NCI-H2227 (cell line): ENCODE data around the gene CD276.
"Not testable (repeated sequence)": the region's sequence is repeated elsewhere in the genome, so short reads cannot be mapped to it uniquely, and the experiment has no call there.

Experiments used
- DNase-seq: peaks from one replicate; lab custom pipeline; 2025; ENCODE audit not compliant: unreplicated experiment; lab: John Stamatoyannopoulos, UW

Gene CD276

DNA sequence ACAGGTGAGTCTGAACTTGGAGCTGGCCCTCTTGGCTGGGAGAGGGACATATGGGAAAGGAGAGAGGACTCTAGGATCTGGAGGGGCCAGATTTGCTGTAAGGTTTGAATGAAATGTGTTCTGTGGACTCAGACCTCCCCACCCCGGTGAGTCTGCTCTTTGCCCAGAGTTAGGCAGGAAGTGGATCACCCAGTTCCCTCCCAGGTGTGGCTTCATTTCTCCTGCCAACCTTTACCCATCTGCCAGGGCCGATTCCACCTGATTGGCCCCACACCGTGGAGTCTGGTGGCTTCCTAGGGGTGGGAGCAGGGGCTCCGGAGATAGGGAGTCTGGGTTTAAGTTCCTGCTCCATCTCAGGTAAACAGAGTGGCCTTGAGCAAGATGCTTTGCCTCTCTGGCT is 25.5 kb downstream of the CD276 start:
- no peak for DNase-seq

DNA sequence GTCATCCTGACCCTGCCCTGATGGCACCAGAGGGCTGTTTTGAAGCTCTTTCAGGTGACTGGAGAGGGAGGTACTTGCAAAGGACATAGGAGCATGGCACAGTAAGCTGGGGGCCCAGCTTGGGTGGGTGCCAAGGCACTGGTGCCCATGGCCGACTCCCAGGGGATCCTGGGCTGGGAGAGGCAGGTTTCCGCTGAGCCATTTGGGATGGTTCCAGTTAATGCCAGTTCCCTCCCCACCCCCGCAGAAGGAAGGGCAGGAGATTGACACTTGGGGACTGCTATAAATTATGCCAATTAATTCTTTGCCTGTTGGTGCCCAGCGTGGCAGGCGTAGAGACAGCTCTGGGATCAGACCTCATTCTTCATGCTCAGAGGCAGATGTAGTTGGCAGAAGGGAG is 26.1 kb downstream of the CD276 start:
- no peak for DNase-seq

DNA sequence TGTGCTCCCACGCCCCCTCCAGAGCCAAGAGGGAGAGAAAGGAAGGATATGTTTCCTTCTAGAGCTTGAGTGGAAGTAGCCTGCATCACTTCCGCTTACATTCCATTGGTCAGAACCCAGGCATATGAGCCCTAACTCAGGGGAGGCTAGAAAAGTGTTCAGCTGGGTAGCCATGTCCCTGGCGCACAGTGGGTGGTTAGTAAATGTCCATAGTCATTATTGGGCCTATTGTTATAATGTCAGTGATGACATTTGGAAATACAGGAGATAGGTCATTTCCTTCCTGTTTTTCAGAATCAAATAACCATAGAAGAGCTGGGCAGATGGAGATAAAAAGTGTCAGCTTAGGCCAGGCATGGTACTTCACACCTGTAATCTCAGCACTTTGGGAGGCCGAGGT is 27.3 kb downstream of the CD276 start:
- DNase-seq, result no peak

DNA sequence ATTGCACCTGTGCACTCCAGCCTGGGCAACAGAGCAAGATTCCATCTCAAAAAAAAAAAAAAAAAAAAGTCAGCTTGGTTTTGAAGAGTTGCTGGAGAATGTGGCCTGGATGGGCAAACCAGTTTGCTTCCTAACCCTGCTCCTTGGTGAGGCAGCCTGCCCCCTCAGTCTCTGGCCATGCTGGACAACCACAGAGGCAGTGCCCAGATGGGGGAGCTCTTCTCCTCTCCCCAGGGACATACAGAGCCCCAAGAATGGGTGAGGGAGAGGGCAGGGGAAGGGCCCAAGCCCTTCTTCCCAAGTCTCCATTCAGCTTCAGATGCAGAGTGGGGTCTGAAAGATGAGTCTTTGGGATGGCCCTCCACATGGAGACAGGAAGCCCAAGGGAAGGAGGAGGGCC is 27.9 kb downstream of the CD276 start:
- DNase-seq, result no peak

DNA sequence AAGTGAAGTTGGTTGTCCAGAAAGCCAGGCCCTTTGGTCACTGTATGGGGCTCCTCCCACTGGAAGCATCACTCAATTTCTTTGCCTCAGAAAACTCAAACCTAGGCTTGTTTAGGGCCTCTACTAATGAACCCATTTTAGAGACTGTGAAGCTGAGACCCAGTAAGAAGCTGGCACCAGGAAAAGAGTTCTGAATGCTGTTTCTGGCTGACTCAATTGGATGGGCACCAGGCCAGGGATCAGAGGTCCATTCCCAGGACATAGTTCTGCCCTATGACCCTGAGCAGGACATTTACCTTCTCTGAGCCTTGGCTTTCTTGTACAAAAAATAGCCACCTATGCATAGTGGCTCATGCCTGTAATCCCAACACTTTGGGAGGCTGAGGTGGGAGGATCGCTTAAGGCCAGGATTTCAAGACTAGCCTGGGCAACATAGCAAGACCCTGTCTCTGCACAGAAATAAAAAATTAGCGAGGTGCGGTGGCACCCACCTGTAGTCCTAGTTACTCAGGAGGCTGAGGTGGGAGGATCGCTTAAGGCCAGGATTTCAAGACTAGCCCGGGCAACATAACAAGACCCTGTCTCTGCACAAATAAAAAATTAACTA is 30.6 kb downstream of the CD276 start:
- DNase-seq, result no peak

DNA sequence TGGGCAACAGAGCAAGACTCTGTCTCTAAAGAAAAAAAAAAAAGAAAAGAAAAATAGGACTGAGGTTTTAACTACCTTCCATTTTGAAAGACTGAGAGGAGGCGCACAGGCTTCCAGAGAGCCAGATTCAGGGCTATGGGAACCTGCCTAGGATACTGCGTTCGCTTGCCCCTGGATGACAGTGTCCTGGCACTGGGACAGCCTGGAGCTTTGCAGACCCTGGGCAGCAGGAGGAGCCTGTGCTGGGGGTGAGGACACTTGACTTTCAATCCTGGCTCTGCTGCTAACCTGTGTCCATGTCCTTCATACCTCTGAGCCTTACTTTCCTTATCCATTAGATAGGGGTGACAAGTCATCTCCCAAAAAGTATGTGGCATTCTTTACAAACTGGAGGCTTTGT is 31.2 kb downstream of the CD276 start:
- no peak for DNase-seq

DNA sequence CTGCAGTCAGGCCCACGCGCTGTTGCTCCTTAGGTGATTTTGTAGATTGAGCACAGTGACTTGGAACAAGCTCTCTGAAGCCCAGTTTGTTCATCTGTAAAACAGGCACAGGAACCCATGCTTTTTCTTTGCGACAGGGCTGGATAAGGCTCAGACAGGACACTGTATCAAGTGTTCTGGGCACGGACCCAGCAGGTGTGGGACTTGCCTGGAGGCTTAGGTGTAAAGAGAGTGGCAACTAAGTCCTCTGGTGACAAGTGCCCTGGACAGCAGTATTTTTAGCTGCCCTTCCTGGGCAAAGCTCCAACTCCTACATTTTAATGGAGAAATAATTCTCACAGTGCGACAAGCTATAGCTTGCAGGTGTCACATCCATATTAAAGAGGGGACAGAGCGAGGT is 32.2 kb downstream of the CD276 start:
- no peak for DNase-seq

DNA sequence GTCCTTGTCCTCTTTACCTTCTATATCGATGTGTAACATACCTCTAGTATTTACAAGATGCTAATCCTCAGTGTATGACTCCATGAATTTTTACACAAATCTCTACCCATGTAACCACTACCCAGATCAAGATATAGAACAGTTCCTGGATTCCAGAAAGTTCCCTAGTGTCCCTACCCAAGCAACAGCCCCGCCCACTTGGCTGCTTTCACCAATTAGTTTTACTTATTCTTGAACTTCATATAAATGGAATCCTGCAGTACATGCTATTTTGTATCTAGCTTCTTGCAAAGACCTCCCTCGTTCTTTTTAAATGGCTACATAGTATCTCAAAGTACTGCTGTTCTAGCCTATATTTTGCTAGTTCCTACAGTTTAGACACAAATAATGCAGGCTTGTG is 33.0 kb downstream of the CD276 start:
- no peak for DNase-seq

DNA sequence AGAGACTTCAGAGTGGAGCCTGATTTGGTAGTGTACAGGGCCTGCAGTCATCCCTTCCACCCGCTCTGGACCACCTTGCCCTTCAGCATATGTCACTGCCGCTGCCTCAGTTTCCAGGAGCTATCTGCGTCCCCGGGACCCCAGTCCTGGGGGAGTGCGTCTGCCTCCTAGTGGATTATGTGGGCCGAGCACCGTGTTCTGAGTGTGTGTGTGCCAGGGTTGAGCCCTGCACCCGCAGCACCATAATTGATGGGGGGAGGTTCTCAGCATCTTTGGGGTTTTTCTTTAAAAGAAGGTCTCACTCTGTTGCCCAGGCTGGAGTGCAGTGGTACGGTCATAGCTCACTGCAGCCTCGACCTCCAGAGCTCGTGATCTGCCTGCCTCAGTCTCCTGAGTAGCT is 33.6 kb downstream of the CD276 start:
- no peak for DNase-seq

DNA sequence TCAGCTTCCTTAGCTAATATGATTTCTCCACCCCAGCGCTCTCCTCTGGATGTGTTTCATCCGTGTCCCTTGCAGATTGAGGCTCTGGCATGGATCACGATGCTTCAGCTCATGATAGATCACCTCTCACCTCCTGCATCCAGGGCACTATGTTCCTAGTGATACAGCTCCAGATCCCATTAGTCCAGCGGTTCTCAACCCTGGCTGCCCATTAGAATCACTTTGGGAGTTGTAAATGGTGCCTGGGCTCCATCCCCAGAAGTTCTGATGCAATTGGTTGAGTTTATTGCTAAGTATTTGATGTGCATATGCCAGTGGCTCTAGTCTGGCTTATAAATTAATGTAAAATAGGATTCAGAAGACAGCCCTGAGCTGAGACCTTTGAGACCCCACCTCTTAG is 34.5 kb downstream of the CD276 start:
- DNase-seq, result no peak

DNA sequence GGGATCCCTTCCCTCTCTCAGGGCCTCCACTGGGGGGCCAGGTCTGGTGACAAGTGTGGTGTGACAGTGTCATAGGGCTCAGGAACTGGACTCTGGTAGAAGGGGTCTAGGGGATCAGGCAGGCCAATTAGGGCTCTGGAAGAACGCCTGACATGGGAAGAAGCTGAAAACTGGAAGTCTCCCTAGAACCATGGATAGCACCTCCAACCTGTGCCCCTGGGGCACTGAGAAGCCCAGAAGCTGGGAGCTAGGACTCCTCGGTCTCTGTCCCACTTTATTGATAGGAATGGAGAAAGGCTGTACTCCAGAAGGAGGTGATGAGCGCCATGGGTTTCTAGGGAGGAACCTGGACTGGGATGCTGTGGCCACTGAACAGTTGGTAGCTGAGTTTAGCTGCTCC is 38.2 kb downstream of the CD276 start:
- no peak for DNase-seq

DNA sequence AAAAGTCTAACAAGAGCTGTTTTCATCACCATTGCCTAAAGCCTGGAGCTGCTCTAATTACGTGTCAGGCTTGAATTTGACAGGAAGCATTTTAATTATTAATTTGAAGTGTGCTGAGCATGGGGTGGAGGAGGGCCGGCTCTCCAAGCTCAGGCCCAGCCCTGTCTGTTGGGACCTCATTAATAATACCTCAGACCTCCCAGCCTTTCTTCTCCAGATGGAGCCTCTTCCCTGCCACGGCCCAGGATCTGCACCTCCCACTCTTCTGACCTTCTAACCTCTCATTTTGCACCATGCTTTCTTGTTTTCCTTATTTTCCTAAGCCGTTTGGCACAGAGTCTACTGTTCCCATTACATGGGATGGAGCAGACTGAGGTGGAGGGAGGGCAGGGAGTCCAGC is 39.0 kb downstream of the CD276 start:
- no peak for DNase-seq

DNA sequence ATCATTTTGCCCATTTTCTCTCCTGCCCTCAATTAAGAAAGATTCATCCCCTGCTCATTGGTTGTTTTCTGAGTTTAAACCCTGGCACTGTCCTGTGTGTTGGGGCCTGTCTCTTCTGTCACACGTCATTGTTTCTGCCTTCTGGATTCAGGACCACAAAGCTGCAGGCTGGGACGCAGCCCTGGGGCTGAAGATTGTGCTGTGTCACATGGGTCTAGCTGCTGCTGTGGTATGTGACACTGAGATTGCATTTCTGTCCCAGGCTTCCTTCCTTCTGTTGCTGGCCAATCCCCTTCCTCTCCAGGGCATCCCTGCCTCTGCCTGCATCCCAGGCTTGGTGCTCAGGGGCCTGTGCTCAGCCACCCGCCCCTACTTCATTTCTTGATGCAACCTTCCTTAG is 40.0 kb downstream of the CD276 start:
- no peak for DNase-seq

DNA sequence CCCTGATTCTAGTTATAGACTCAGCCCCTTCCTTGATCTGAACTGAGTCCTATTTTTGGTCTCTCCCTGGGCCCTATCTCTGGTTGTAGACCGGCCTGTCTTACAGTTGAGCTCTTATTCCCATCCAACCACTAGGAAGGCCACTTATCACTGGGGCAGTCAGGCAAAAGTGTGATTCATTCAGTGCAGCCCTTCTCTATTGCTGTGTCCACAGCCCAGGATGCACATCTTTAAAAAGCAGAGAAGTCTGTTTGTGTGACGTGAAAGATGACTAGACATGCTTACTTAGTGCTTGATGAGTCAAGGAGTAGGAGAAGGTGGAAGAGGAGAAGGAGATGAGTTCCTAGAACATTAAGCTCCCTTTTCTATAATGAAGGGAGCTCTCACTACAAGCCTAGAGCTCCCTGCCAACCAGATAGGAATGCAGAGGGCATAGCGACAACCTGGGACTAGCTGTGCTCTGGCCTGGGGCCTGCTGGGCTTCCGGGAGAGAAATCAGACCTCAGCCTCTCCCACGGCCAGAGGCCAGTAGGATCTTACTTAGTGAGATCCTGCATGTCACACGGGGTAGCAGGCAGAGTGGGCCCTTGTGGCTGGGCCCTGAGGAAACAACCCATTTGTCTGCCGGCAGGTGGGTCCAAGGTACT is 43.3 kb downstream of the CD276 start:
- no peak for DNase-seq

DNA sequence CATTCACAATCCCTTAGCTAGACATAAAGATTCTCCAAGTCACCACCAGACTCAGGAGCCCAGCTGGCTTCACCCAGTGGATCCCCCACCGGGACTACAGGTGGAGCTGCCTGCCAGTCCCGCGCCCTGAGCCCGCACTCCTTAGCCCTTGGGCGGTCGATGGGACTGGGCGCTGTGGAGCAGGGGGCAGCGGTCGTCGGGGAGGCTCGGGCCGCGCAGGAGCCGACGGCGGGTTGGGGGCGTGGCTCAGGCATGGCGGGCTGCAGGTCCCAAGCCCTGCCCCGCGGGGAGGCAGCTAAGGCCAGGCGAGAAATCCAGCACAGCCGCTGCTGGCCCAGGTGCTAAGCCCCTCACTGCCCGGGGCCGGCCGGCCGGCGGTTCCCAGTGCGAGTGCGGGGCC is 47.9 kb downstream of the CD276 start:
- DNase-seq, result not testable (repeated sequence)

DNA sequence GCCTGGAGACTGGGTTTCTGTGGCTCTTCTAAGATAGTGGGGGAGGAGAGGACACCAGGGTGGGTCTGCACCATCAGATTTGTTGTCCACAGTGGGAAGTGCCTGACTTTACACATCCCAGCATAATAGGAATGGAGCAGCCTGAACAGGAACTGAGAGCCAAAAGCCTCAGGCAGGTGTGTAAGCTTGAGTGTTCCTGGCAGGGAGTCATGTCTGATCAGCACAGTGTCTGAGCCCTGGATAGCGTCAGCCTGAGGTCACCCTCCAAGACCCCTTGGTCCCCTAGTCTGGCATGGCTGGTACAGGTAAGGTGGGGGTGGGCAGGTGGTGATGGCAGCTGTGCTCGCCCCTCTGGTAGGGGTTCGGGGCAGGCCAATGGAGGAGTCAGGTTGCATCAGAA is 48.7 kb downstream of the CD276 start:
- DNase-seq, result no peak

DNA sequence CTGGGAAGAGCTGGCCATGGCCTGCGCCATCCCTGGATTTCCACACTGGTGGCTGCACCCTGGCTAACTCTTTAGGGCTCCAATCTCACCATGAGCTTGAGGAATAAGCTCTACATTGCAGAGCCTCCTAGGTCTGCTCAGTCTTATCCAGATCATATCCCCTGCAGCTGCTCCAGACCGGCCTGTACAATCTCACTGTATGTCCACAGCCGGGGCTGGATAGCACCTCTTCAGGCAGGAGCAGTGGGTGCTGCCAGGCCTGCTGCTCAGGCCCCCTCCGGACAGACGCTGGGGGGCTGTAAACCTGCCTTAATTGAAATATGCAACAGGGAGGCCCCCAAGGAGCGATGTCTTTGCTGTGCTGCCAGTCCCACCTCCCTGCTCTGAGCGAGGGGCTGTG is 53.4 kb downstream of the CD276 start:
- DNase-seq, result no peak

DNA sequence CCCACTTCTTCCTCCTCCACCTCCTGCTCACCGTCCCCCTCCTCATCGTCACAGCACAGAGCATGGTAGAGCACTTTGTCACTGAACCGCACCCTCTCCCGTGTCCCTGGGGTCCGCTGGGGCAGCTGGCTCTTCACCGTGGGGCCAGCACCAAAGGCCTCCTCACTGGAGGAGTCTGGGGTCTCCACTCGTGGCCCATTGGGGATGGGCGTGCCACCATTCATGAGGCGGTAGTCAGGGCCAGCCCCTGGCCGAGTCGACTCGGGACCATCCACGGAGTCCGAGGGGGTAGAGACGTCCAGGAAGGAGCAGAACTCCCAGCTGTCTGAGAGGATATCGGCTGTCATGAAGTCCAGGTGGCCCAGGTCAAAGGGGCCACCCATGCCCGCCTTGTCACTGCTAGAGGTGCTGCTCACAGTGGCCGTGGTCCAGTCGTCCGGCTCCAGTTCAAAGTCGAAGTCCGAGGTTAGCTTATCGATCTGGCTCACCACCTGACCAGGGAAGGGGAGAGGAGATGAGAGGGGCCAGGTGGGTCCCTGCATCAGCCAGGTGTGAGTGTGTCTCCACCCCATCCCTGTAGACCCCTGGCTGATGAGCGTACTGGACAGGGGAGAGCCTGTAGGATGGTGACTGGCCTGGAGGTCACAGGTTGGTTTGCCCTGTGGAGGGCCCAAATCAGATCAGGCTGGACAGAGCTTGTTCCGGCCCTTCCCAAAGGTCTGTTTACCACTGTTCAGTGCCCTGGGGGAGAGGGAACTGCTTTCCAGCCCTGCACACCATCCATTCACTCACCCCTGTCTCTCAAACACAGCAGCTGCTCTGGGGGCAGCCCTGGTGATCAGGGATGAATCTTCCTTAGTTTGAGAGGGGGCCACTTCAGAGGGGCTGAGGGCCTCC is 56.2 kb downstream of the CD276 start:
- no peak for DNase-seq

DNA sequence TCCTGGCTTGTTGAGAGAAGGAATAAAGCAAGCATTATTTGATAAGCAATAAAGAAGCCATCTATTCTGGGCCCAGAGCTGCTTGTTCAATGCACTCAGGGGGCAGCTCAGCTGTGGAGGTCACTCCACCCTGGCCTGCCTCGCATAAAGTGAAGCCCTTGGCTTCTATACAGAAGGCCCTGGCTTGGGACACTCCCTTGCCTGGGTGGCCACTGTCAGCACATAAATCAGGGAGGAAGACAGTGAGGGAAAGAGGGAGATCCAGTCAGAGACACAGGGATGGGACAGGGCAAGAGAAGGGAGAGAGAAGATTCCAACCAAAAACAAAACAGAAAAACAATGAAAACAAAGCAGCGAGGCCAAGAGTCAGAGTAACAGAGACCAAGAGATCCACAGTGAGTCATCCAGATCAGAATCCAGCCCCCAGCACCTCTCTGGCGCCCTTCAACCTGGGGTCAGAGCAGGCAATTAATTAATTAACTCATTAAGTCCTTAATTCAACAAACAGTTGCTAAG is 57.2 kb downstream of the CD276 start:
- DNase-seq, result no peak

DNA sequence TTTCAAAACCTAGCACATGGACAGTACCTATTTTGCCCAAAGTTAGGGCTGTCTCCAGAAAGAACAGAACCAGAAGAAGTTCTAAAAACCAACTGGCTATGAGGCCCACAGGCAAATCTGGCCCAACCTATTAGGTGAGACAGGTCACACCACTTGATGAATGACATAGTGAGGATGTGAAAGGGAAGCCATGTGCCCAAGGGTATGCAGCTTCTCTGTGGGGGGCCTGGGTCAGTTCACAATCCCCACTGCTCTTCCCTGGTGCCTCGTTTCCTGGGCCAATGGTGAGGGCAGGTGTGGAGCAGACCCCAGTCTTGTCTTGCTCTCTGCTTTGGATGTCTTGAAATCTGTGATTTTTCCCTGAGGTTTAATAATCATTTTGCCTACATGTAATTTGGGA is 60.1 kb downstream of the CD276 start:
- peak; percentile 16 for DNase-seq

DNA sequence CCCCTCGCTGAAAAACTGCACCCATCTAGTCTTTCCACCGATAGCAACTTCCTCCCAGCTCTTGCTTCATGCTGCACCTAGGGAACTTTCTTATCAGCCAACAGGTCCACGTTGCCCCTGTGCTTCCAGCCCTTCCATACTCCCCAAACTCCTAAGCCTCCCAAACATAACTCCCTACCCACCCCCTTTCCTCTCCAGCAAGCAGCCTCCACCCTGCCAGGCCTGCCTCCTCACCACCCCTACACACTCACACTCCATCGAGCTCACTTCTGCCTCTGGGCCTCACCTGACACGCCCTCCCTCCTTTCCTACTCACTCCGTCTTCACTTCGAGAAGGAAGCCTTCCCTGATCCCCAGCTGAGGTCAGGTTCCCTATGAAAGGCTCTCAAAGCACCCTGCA is 60.9 kb downstream of the CD276 start:
- no peak for DNase-seq

DNA sequence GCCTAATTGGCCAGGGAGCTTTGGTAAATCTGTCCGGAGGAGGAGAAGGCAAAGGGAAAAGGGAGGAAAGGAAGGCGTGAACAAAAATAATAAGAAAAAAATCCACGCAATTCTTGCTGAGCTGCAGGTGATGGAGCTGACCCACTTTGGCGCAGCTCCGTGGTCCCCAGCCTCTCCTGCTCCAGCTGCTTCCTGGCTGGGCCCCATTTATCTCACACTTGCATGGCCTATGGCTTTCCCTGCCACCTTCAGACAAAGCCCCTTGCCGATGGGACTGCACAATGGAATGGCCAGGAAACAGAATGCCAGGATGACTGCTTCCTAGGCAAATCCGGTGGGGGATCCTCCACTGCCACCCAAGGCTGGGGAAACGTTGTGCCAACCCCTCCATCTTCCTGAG is 62.1 kb downstream of the CD276 start:
- no peak for DNase-seq
